Activated T-helper 1 cell treated with Interleukin-2 at 50 U/mL for 16 hours (primary cell): Measurements from ENCODE around the gene CFLAR.
"Not testable (repeated sequence)": the region's sequence is repeated elsewhere in the genome, so short reads cannot be mapped to it uniquely, and the experiment has no call there.

Source experiments
- DNase-seq: peaks from one replicate; pipeline ENCODE4 v3.0.0-alpha.2; 2020; ENCODE audit warnings: low read depth

The CFLAR gene

GRCh38 chr2:201182650-201183364 lies 66.8 kb downstream of the CFLAR start, which contains the start of gene CASP10:
CASP10 (plus strand) TSS chr2:201183141; CDS start chr2:201185778, 2,637 bp downstream.
- DNase-seq, result no peak

- no peak for DNase-seq
Measured at GRCh38 chr2:201183365-201183727, 67.4 kb downstream of the CFLAR start.

- not testable (repeated sequence) for DNase-seq
Measured at GRCh38 chr2:201183835-201184234, 67.9 kb downstream of the CFLAR start.

- not testable (repeated sequence) for DNase-seq
Measured at GRCh38 chr2:201184248-201184647, 68.3 kb downstream of the CFLAR start.

- DNase-seq, result no peak
Measured at GRCh38 chr2:201185863-201186262, 69.9 kb downstream of the CFLAR start.

GRCh38 chr2:201186982-201187381 lies 71.0 kb downstream of the CFLAR start:
- no peak for DNase-seq

GRCh38 chr2:201188449-201188848 lies 72.5 kb downstream of the CFLAR start:
- no peak for DNase-seq

- no peak for DNase-seq
Measured at GRCh38 chr2:201191132-201191875, 75.3 kb downstream of the CFLAR start.

DNA sequence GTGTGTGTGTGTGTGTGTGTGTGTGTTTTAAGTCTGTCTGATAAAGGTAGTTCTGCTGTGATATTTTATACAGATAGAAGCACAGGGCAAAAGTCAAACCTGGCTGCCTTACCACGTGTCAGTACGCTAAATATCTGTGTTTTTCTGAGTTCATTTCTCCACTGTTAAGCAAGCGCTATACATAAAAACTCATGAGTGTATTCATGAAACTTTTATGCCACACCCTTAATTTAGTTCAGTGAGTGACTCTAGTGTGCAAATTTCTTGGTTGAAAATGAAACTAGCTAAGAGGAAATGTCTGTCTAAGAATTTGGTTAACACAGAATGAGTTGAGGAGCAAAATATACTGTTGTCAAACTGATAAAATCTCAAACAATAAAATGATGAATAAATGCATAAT lies 78.1 kb downstream of the CFLAR start:
- no peak for DNase-seq

- DNase-seq, result no peak
Measured at GRCh38 chr2:201195331-201195730, 79.4 kb downstream of the CFLAR start.

DNA sequence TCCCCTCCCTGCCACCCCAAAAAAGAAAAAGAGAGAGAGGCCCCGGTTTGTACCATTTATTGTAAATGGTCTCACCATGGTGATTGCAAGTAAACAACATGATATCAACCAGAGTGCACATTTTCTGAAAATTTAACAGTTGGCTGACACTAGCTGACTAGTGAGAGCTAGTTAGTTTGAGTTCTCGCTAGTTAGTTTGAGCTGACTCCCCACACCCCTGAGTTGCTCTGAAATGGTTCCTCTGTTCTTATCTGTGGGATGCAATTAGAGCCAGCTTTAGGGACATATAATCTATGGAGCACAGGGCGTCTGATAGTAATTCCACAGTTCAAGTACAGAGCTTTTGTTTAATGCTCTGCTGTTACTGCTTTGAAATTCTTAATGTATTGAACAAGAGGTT lies 80.0 kb downstream of the CFLAR start:
- DNase-seq, result no peak

DNA sequence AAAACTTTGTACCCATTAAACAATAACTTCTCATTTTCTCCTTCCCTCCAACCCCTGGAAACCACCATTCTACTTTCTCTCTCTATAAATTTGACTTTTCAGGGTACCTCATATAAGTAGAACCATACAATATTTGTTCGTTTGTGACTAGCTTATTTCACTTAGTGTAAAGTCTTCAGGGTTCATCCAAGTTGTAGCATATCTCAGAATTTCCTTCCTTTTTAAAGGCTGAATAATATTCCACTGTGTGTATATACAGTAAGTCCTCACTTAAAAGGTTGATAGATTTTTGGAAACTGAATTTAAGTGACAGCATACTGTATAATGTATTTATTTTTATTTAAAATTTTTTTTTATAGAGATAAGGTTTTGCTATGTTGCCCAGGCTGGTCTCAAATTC lies 80.8 kb downstream of the CFLAR start:
- DNase-seq, result no peak

- DNase-seq, result no peak
Measured at GRCh38 chr2:201197781-201198180, 81.8 kb downstream of the CFLAR start.

DNA sequence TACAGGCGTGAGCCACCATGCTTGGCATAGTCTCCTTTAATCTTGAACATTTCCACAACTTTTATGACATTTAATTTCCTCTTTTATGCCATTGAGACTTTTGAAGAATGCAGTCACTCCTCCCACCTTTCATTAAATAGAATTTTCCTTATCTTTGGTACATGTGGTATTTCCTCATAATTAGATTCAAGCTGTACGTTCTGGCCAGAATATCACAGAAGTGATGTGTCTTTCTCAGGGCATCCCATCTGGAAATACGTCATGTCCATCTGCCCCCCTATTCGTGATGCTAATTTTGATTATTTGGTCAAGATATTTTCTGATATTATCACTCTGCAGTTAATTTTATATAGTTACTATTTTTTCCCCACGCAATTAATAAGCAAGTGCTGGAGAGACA lies 83.9 kb downstream of the CFLAR start:
- DNase-seq, result no peak

DNA sequence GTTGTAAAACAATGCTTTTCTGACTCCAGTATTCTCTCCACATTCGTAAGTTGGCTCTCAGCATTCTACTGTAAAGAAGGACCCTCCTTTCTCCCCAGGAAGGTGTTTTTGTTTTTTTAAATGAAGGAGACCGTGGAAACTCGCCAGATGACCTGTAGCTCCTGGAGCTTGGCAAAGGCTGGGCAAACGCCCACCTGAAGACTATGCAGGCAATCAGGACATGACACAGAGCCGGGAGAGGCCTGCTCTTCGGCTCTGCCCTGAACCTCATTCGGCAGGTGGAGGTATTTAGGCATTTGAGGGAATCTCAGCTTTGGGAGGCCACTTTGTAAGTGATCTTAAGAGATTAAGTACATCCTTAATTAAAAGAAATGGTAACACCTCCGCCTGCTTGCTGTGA lies 84.4 kb downstream of the CFLAR start:
- DNase-seq, result no peak

- DNase-seq, result no peak
Measured at GRCh38 chr2:201201371-201201770, 85.4 kb downstream of the CFLAR start.

- no peak for DNase-seq
Measured at GRCh38 chr2:201203916-201204654, 88.1 kb downstream of the CFLAR start.

GRCh38 chr2:201204655-201205514 lies 88.9 kb downstream of the CFLAR start:
- no peak for DNase-seq

DNA sequence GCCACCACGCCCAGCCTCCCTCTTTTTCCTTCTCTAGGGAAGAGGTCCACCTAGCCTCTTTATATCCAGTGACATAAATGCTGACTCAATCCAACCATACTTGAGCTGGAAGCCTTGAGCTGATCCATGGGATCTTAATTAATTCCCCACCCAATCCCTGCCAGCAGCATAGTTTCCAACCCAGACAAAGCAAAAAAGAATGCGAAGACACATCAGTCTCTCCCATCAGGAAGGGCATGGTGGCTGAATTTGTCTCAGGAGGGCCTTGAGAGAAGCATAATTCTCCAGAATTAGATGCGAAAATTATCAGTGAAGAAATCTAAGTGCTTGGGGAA lies 89.5 kb downstream of the CFLAR start:
- no peak for DNase-seq

DNA sequence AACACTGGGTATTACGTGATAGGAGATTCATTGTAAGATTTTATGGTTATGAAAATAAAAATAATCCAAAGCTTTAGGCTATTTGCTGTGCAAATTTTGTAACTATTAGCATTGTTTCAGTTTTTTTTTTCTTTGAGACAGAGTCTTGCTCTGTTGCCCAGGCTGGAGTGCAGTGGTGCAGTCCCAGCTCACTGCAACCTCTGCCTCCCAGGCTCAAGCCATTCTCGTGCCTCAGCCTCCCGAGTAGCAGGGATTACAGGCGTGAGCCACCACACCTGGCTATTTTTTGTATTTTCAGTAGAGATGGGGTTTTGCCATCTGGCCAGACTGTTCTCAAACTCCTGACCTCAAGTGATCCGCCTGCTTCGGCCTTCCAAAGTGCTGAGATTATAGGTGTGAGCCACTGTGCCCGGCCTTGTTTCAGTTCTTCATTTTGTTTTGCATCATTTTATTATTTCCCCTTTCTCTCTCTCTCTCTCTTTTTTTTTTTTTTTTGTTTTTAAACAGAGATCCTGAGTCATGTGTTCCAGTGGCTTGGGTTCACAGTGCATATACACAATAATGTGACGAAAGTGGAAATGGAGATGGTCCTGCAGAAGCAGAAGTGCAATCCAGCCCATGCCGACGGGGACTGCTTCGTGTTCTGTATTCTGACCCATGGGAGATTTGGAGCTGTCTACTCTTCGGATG lies 92.7 kb downstream of the CFLAR start:
- DNase-seq, result no peak

DNA sequence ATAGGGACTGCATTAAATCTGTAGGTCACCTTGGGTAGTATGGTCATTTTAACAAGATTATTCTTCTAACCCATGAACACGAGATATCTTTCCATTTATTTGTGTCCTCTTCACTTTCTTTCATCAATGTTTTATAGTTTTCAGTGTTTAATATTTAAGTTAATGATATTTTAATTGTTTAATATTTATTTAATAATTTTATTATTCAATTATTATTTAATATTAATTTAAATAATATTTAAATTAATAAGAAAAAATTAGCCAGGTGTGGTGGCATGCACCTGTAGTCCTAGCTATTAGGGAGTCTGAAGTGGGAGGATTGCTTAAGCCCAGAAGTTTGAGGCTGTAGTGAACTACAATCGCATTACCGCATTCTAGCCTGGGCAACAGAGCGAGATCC lies 100.0 kb downstream of the CFLAR start:
- no peak for DNase-seq

- no peak for DNase-seq
Measured at GRCh38 chr2:201216918-201217317, 101.0 kb downstream of the CFLAR start.
